ENCODE results near the gene DBR1.
"Not testable (repeated sequence)": the region's sequence is repeated elsewhere in the genome, so short reads cannot be mapped to it uniquely, and the experiment has no call there.

Gene DBR1

DNA sequence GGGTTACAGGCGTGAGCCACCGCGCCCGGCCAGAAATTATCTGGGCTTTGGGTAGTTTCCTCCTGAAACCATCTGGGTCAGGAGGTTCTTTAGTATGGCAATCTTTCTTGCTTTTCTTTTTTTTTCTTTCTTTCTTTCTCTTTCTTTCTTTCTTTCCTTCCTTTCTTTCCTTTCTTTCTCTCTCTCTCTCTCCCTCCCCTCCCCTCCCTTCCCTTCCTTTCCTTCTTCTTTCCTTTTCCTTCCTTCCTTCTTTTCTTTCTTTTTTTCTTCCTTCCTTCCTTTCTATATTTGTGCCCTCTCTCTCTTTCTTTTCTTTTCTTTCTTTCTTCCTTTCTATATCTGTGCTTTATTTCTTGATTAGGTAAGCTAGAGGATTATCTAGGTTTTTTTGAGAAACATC is 17.0 kb downstream of the DBR1 start:
- no peak overlapping the region for H3K27ac Mint-ChIP-seq
- H3K4me3 Mint-ChIP-seq = no peak overlapping the region
- ATAC-seq (replicated peaks) = no peak
- peaks cover 20 to 22% of the 10 kb centered on the region in 2 donors for H3K36me3 Mint-ChIP-seq
- H3K27me3 Mint-ChIP-seq = no peaks in the 10 kb centered on the region
- DNase-seq = no peak
- H3K4me1 Mint-ChIP-seq = no peaks in the 10 kb centered on the region
- peaks cover 7 to 12% of the 10 kb centered on the region in 2 donors for H3K9me3 Mint-ChIP-seq

DNA sequence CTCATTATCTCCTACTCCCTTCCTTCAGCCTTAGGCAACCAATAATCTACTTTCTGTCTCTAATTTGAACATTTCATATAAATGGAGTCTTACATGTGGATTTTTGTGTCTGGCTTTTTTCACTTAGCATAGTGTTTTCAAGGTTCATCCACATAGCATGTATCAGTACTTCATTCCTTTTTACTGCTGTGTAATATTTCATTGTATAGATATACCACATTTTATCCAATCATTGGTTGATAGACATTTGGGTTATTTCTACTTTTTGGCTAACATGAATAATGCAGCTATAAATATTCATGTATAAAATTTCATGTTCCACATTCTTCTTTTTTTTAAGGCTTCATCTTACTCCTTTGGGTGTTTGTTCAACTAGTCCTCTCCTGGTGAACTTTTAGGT is 20.2 kb downstream of the DBR1 start:
- ATAC-seq (replicated peaks) = no peak
- H3K4me3 Mint-ChIP-seq = no peak overlapping the region
- peaks cover 7 to 12% of the 10 kb centered on the region in 2 donors for H3K9me3 Mint-ChIP-seq

DNA sequence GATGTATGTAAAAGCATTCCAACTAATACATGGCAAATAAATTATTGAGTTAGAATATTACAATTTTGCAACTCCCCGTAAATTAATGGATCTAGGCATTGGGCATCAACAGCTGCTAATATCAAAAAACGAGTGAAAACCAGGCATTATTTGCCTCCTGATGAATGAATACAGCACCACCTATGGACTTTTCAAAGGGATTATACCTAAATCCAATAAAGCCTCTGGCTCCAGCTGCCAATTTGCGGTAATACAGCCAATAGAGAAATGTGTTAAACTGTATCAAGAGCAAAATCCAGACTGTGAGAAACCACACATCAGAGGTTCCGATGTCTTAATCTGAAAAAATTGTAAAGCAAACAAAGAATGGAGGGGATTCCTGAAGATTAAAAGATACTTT is 26.2 kb downstream of the DBR1 start:
- Mint-ChIP-seq H3K4me3 (no peak overlapping the region), H3K36me3 (peaks cover under 1 to 2% of the 10 kb centered on the region in 2 donors), H3K27ac (no peak overlapping the region), H3K27me3 (no peaks in the 10 kb centered on the region), H3K9me3 (peaks cover under 1 to 2% of the 10 kb centered on the region in 2 donors), H3K4me1 (no peaks in the 10 kb centered on the region)
- ATAC-seq (replicated peaks) (no peak), DNase-seq (no peak)

More for the DNA sequence above, 20.2 kb downstream of the DBR1 start:
- no peak overlapping the region for H3K27ac Mint-ChIP-seq
- H3K36me3 Mint-ChIP-seq = peaks cover 4 to 6% of the 10 kb centered on the region in 2 donors
- no peak for DNase-seq
- H3K4me1 Mint-ChIP-seq = no peaks in the 10 kb centered on the region
- H3K27me3 Mint-ChIP-seq = no peaks in the 10 kb centered on the region

DNA sequence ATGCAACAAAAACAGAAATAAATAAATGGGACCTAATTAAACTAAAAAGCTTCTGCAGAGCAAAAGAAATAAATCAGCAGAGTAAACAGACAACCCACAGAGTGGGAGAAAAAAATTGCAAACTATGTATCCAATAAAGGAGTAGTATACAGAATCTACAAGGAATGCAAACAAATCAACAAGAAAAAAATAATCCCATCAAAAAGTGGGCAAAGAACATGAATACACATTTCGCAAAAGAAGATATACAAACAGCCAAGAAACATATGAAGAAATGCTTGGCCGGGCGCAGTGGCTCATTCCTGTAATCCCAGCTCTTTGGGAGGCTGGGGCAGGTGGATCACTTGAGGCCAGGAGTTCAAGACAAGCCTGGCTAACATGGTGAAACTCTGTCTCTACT is 32.5 kb downstream of the DBR1 start:
- H3K9me3 Mint-ChIP-seq, H3K36me3 Mint-ChIP-seq: not testable (repeated sequence)

DNA sequence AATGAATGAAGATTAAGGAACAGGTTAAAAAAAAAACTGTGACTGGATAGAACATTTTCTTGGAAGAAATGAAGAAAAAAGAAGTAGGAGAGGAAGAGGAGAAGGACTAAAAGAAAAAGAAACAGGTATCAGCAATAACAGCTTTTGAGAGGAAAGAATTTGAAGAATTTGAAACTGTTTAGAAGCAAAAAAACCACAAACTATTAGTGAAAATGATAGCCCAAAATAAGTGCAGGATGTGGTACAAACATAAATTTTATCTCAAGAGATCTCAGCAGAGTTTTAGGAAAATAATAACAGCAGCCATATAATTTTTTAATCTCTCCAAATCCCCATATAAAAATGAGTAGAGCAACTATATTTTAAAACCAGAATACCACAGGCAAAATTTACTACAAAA is 33.8 kb downstream of the DBR1 start:
- ATAC-seq (replicated peaks) = no peak

More for the DNA sequence above, 32.5 kb downstream of the DBR1 start:
- peaks cover 17 to 19% of the 10 kb centered on the region in 2 donors for H3K27me3 Mint-ChIP-seq
- not testable (repeated sequence) for H3K4me1 Mint-ChIP-seq; DNase-seq; ATAC-seq (replicated peaks); H3K4me3 Mint-ChIP-seq; H3K27ac Mint-ChIP-seq

DNA sequence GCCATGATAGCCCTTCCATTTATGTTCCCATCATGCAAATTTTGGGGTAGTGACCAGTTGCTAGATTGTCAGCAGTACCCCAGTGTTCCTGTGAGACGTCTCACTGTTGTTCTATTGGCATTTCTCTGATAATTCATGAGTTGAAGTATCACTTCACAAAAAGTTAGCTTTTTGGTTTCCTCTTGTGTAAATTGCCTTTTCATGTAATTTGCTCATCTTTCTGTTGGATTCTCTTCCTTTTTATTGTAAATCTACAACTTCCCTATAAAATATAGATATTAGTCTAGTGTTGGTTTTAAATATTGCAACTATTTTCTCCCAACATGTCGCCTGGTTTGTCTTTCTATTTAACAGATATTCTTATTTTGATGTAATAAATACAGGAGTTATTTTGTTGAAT is 35.0 kb downstream of the DBR1 start:
- H3K27me3 Mint-ChIP-seq = peaks cover 17 to 19% of the 10 kb centered on the region in 2 donors
- ATAC-seq (replicated peaks) (no peak), DNase-seq (no peak)
- no peaks in the 10 kb centered on the region for H3K36me3 Mint-ChIP-seq
- H3K27ac Mint-ChIP-seq = no peak overlapping the region
- peaks cover 7 to 20% of the 10 kb centered on the region in 2 donors for H3K4me1 Mint-ChIP-seq
- no peak overlapping the region for H3K4me3 Mint-ChIP-seq
- H3K9me3 Mint-ChIP-seq = no peaks in the 10 kb centered on the region

More for the DNA sequence above, 33.8 kb downstream of the DBR1 start:
- no peak overlapping the region for H3K27ac Mint-ChIP-seq
- no peaks in the 10 kb centered on the region for H3K36me3 Mint-ChIP-seq
- no peaks in the 10 kb centered on the region for H3K9me3 Mint-ChIP-seq
- peaks cover 5 to 11% of the 10 kb centered on the region in 2 donors for H3K4me1 Mint-ChIP-seq
- no peak for DNase-seq
- peaks cover 17 to 19% of the 10 kb centered on the region in 2 donors for H3K27me3 Mint-ChIP-seq
- no peak overlapping the region for H3K4me3 Mint-ChIP-seq

DNA sequence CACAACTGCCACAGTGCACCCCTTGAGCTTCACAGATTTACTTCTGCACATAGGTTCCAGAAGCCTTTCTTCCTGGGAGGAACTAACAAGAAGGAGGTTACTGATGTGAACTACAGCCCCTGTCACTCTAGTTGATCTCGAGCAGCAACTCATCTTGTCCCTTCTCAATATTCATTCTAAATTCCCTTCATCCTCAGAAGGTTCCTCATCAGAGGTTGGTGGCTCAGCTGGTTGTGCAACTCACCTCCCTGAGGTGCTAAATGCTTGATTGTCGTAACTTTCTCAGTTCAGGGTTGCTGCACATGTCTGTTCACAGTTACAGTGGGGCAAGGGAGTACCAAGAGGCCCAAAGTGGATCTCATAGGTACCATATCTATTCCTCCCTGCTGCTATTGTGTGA is 36.9 kb downstream of the DBR1 start:
- H3K4me1 Mint-ChIP-seq = peaks cover 11 to 23% of the 10 kb centered on the region in 2 donors
- ATAC-seq (replicated peaks) (no peak), DNase-seq (no peak)
- H3K27ac Mint-ChIP-seq = no peak overlapping the region
- peaks cover 17 to 19% of the 10 kb centered on the region in 2 donors for H3K27me3 Mint-ChIP-seq
- H3K4me3 Mint-ChIP-seq = no peak overlapping the region
- H3K36me3 Mint-ChIP-seq = no peaks in the 10 kb centered on the region
- H3K9me3 Mint-ChIP-seq = no peaks in the 10 kb centered on the region

DNA sequence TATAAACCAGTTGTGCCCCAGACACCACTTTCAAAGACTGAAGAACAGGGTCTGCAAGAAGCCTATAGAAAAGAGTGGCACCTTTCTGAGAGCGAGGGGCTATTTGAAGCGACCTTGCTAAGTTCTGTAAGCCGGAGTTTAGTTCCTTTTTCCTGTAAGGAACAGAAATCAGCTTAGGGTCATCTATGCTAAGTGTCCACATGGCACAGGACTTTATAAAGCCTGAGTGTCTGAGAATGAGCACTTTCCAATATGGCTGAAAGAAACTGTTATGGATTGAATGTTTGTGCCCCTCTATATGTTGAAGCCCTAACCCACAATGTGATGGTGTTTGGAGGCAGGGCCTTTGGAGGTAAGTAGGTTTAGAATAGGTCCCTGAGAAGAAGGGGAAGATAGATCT is 38.5 kb downstream of the DBR1 start:
- no peak overlapping the region for H3K4me3 Mint-ChIP-seq
- no peak overlapping the region for H3K27ac Mint-ChIP-seq
- ATAC-seq (replicated peaks) (no peak), DNase-seq (no peak)
- no peaks in the 10 kb centered on the region for H3K36me3 Mint-ChIP-seq
- H3K4me1 Mint-ChIP-seq = peaks cover 11 to 23% of the 10 kb centered on the region in 2 donors
- peaks cover 7% of the 10 kb centered on the region in 2 donors for H3K27me3 Mint-ChIP-seq
- H3K9me3 Mint-ChIP-seq = no peaks in the 10 kb centered on the region

DNA sequence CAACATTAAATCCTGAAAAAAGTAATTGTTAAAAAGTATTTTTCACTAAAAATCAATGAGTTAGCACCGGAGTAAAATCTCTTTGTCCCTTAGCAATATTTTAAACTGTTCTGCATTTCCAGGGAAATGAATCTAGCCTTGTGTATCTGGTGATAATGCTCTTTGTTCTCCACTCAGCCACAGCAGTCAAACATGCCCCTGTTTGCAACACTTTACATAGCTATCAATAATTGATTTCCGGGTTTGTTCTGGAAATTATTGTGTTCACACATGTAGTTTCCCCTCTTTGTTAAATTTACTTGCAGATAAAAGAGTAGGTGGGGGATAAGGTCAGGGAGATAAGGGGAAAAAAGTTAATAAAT is 38.9 kb downstream of the DBR1 start:
- DNase-seq (no peak), ATAC-seq (replicated peaks) (no peak)
- Mint-ChIP-seq H3K4me3 (no peak overlapping the region), H3K9me3 (no peaks in the 10 kb centered on the region), H3K27me3 (peaks cover 3% of the 10 kb centered on the region in 2 donors), H3K4me1 (peaks cover 11 to 23% of the 10 kb centered on the region in 2 donors), H3K27ac (no peak overlapping the region), H3K36me3 (no peaks in the 10 kb centered on the region)

DNA sequence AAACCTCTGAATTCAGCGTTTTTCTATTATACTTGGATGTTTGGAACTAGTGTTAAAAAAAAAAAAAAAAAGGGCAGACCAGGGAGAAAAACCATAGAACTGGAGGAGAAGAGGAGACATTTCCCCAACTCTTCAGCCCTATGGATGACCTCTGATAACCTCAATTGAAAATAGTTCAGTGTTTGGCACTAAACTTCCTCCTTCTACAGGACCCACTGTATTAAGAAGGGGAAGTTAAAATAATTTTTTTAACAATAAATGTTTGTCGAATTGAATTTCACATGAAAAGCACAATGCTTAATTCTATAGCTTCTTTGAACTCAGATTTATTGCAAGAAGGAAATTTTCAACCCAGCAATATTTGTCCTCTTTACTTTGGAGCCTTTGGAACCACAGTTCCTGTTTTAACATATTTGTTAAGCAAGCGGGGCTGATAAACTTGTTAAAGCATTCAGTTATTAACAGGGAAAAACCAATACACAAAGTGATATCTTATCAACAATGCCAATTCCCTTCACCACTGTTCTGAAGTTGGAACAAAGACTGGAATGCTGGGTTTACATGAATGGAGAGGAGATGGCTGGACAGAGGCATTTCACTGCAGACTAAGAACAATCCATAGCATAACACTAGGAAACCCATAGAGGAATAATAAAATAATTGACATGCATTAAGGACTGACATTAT is 39.4 kb downstream of the DBR1 start:
- no peaks in the 10 kb centered on the region for H3K9me3 Mint-ChIP-seq
- H3K27me3 Mint-ChIP-seq = no peaks in the 10 kb centered on the region
- ATAC-seq (replicated peaks) (no peak), DNase-seq (no peak)
- no peak overlapping the region for H3K27ac Mint-ChIP-seq
- no peaks in the 10 kb centered on the region for H3K36me3 Mint-ChIP-seq
- peaks cover 11 to 23% of the 10 kb centered on the region in 2 donors for H3K4me1 Mint-ChIP-seq
- no peak overlapping the region for H3K4me3 Mint-ChIP-seq

DNA sequence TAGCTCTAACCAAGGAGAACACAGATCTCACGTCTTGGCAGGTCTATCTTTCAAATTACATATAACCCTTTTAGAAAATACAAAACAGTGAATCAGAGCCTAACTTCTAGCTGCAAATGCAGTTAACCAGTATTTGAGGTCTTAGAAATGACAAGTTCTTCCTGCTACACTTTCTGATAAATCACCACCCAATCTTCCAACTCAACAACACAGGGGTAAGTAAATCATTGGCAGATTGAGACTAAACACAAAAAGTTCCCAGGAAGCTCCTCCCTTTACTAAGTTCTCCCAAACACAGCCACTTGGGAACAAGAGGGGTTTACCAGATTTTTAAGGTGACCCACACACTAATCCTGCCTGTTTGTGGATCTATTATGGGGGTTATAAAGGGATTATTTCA is 42.5 kb downstream of the DBR1 start, which contains the start of gene A4GNT:
TSS of gene A4GNT (minus strand) at position 152 of the 400 bp plus-strand sequence. CDS start 1,134 bp downstream, outside the sequence.
- DNase-seq = no peak
- Mint-ChIP-seq H3K27me3 (no peaks in the 10 kb centered on the region), H3K4me3 (no peak within 1 kb of the TSS), H3K4me1 (peaks cover 11 to 23% of the 10 kb centered on the region in 2 donors), H3K36me3 (no peaks in the 10 kb centered on the region), H3K27ac (no peak within 1 kb of the TSS), H3K9me3 (no peaks in the 10 kb centered on the region)
- no peak for ATAC-seq (replicated peaks)

DNA sequence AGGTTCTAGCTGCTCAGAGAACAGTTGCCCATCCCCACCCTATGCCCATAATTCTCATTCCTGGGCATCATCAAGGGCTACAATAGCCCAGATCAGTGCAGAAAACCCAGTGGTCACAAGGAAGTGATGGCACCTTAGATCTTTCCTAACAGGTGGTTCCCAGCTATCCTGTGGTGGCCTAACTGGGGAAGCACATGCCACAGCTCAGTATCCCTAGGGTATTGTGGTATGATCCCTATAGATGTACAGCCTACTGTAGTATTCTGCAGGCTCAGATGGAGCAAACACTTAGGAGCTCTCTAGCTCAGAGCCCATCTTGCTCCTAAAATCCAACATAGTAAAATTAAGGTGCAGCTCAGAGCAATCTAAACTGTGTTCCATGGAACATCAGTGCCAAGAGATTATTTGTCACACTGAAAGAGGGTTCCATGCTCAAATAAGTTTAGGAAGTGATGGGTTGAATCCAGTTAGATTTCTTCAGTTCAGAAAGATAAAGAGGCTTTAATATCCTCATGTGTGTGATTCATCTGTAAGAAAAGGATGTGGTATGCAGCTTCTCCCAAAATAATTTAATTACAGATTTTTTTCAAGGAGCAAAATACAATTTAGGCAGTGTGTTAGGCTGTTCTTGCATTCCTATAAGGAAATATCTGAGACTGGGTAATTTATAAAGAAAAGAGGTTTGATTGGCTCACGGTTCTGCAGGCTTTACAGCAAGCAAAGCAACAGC is 46.9 kb downstream of the DBR1 start:
- no peaks in the 10 kb centered on the region for H3K4me1 Mint-ChIP-seq
- no peak overlapping the region for H3K27ac Mint-ChIP-seq
- H3K9me3 Mint-ChIP-seq = peaks cover 4 to 6% of the 10 kb centered on the region in 2 donors
- DNase-seq = no peak
- peaks cover 0 to 2% of the 10 kb centered on the region in 2 donors for H3K36me3 Mint-ChIP-seq
- no peak overlapping the region for H3K4me3 Mint-ChIP-seq
- H3K27me3 Mint-ChIP-seq = peaks cover 8 to 12% of the 10 kb centered on the region in 2 donors
- ATAC-seq (replicated peaks) = no peak

DNA sequence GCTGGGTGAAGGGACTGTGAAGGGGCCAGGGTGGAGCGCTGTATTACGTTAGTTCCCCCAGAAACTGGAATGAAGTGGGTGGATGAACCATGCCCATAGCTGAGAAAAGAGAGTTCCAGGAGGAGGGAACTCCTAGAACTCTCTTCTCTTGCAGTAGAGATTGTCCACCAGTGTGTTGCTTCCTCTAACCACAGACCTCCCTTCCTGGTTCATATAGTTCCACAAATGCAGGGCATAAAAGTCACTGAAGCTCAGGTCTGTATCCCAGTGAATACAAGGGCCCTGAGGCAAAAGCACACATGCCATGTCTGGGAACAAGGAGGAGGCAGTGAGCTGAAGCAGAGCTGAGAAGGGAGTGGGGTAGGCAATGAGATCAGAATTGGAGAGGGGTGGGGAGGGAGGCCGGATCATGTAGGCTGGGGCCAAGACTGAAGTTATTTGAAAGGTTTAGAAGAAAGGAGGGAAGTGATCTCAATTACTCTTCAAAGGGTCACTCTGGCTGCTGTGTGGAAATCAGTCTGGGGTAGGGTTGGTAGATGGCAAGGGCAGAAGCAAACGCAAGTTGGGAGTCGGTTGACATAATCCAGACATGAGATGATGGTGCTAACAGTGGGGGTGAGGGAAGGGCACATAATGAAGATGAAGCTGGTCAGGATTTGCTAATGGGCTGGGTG is 49.0 kb downstream of the DBR1 start:
- H3K27me3 Mint-ChIP-seq = peaks cover 13 to 15% of the 10 kb centered on the region in 2 donors
- H3K4me1 Mint-ChIP-seq = no peaks in the 10 kb centered on the region
- H3K36me3 Mint-ChIP-seq = peaks cover 0 to 2% of the 10 kb centered on the region in 2 donors
- no peak overlapping the region for H3K27ac Mint-ChIP-seq
- ATAC-seq (replicated peaks) (no peak), DNase-seq (no peak)
- H3K9me3 Mint-ChIP-seq = peaks cover 4 to 6% of the 10 kb centered on the region in 2 donors
- no peak overlapping the region for H3K4me3 Mint-ChIP-seq

DNA sequence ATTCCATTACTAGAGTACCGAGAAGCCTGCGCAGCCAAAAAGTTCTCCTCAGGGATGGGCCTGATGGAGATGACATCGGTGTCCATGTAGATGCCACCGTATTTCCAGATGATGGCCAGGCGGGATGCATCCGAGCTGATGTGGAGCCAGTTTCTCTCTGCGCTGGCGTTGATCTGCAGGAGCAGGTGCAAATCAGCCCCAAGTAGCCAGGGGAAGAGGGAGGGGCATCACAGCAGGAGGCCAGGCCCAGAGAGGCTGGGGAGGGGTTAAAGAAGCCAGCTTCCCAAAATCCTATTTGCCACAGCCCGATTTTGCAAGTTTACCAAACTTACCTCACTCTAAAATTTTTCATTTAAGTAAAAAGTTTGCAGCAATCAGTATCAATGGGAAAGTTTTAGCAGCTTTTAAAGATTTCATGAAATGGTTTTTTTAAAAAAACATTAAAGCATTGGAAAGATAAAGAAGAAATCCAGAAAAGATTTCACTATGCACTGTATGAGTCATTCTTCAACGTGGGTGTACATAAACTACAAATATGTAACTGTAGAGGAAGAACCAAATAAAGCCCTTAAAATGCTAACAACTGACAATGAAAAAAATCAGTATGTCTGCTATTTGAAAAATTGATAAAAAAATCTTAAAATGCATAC is 49.9 kb downstream of the DBR1 start:
- ATAC-seq (replicated peaks) = no peak
- Mint-ChIP-seq H3K27ac (no peak overlapping the region), H3K27me3 (peaks cover 13 to 15% of the 10 kb centered on the region in 2 donors)

More for the DNA sequence above, 49.9 kb downstream of the DBR1 start:
- DNase-seq = no peak
- no peaks in the 10 kb centered on the region for H3K4me1 Mint-ChIP-seq
- H3K4me3 Mint-ChIP-seq = no peak overlapping the region
- peaks cover 0 to 2% of the 10 kb centered on the region in 2 donors for H3K36me3 Mint-ChIP-seq
- peaks cover 4 to 6% of the 10 kb centered on the region in 2 donors for H3K9me3 Mint-ChIP-seq
